Endothelial cell (in vitro differentiated cells): ENCODE measurements around the gene CXCL17. TPM values are rescaled to one million over a fixed set of nuclear protein-coding genes. Genes with fewer than 3 reads are reported as not detected.
A peak's percentile ranks its signal among the peaks of the same experiment; 100 is the strongest.

Experiments used
- DNase-seq: peaks from one replicate; pipeline ENCODE4 v3.0.0; 2021; ENCODE audit warnings: low spot score
- H3K27ac Mint-ChIP-seq: one replicate; pipeline ENCODE4 v1.8.0; 2021; ENCODE audit warnings: mixed read lengths, inconsistent platforms; ENCODE audit not compliant: unreplicated experiment
- H3K27me3 Mint-ChIP-seq: one replicate; pipeline ENCODE4 v1.8.0; 2021; ENCODE audit warnings: mild to moderate bottlenecking, moderate library complexity, mixed read lengths, inconsistent platforms; ENCODE audit not compliant: unreplicated experiment
- H3K36me3 Mint-ChIP-seq: one replicate; pipeline ENCODE4 v1.8.0; 2021; ENCODE audit warnings: mild to moderate bottlenecking, low read depth, mixed read lengths, inconsistent platforms; ENCODE audit not compliant: unreplicated experiment
- H3K4me1 Mint-ChIP-seq: one replicate; pipeline ENCODE4 v1.8.0; 2021; ENCODE audit warnings: mild to moderate bottlenecking, mixed read lengths, inconsistent platforms; ENCODE audit not compliant: unreplicated experiment
- H3K4me3 Mint-ChIP-seq: one replicate; pipeline ENCODE4 v1.8.0; 2021; ENCODE audit warnings: mild to moderate bottlenecking, mixed read lengths, inconsistent platforms; ENCODE audit not compliant: unreplicated experiment
- H3K9me3 Mint-ChIP-seq: one replicate; pipeline ENCODE4 v1.8.0; 2021; ENCODE audit warnings: mixed read lengths, inconsistent platforms; ENCODE audit not compliant: unreplicated experiment
- CTCF ChIP-seq: fragments of 200-600 bp; sonication (generic); IDR thresholded peaks from one replicate; pipeline ENCODE4 v1.5.0; 2021; ENCODE audit warnings: antibody characterized with exemption; ENCODE audit not compliant: unreplicated experiment
- total RNA-seq: library from RNA; stranded (reverse); fragmentation: NEBNext Ultra II Directional; extraction: Animal tissue kit (Norgen Biotek cat#: 25700); gene quantifications from one replicate; pipeline ENCODE4 v1.2.1, GENCODE V29; 2021; ENCODE audit not compliant: unreplicated experiment

The CXCL17 gene
- total RNA-seq, 1 donor from 2014 or later, result not detected

- DNase-seq, result peak; percentile 88
- H3K36me3 Mint-ChIP-seq, result peaks cover 9% of the 10 kb centered on the region
These were observed 41.1 kb downstream of the CXCL17 start for GRCh38 chr19:42401365-42402303.

GRCh38 chr19:42400404-42400803, 42.3 kb downstream of the CXCL17 start:
- Mint-ChIP-seq H3K27me3 (peaks cover 26% of the 10 kb centered on the region), H3K4me3 (peak overlapping the region; percentile 85), H3K36me3 (peaks cover 9% of the 10 kb centered on the region), H3K27ac (no peak overlapping the region), H3K4me1 (peaks cover 30% of the 10 kb centered on the region), H3K9me3 (no peaks in the 10 kb centered on the region)
- TF ChIP-seq CTCF, result no peak
- no peak for DNase-seq

More at GRCh38 chr19:42401365-42402303, 41.1 kb downstream of the CXCL17 start:
- TF ChIP-seq CTCF, result peak; percentile 98
- Mint-ChIP-seq H3K9me3 (no peaks in the 10 kb centered on the region), H3K27ac (no peak overlapping the region), H3K4me3 (peak overlapping the region; percentile 85), H3K4me1 (peaks cover 22% of the 10 kb centered on the region), H3K27me3 (peaks cover 26% of the 10 kb centered on the region)

GRCh38 chr19:42397263-42398166, 45.2 kb downstream of the CXCL17 start:
- peaks cover 24% of the 10 kb centered on the region for H3K27me3 Mint-ChIP-seq

GRCh38 chr19:42396381-42397262, 46.1 kb downstream of the CXCL17 start:
- peak; percentile 99 for DNase-seq
- Mint-ChIP-seq H3K4me3 (peak overlapping the region; percentile 90), H3K27me3 (peaks cover 24% of the 10 kb centered on the region), H3K9me3 (no peaks in the 10 kb centered on the region), H3K27ac (peak overlapping the region; percentile 94), H3K36me3 (peaks cover 9% of the 10 kb centered on the region), H3K4me1 (peaks cover 37% of the 10 kb centered on the region)
- TF ChIP-seq CTCF, result no peak

More at GRCh38 chr19:42397263-42398166, 45.2 kb downstream of the CXCL17 start:
- peaks cover 37% of the 10 kb centered on the region for H3K4me1 Mint-ChIP-seq
- H3K9me3 Mint-ChIP-seq, result no peaks in the 10 kb centered on the region
- TF ChIP-seq CTCF, result no peak
- H3K4me3 Mint-ChIP-seq, result peak overlapping the region; percentile 90
- peaks cover 9% of the 10 kb centered on the region for H3K36me3 Mint-ChIP-seq
- no peak for DNase-seq
- peak overlapping the region; percentile 94 for H3K27ac Mint-ChIP-seq
